GM18519 (cell line): Measurements from ENCODE around the gene SMAD1.
"Not testable (repeated sequence)": the region's sequence is repeated elsewhere in the genome, so short reads cannot be mapped to it uniquely, and the experiment has no call there.

Experiments used
- ATAC-seq: cut with Tn5 transposase; IDR thresholded peaks from one replicate; pipeline ENCODE4 v1.9.1; 2021; ENCODE audit warnings: mild to moderate bottlenecking, moderate library complexity; ENCODE audit not compliant: unreplicated experiment, low FRiP score

The SMAD1 gene

GRCh38 chr4:145523117-145523516, 41.5 kb downstream of the SMAD1 start:
- ATAC-seq = no peak

- no peak for ATAC-seq
Observed at GRCh38 chr4:145524552-145524951, 42.9 kb downstream of the SMAD1 start.

DNA sequence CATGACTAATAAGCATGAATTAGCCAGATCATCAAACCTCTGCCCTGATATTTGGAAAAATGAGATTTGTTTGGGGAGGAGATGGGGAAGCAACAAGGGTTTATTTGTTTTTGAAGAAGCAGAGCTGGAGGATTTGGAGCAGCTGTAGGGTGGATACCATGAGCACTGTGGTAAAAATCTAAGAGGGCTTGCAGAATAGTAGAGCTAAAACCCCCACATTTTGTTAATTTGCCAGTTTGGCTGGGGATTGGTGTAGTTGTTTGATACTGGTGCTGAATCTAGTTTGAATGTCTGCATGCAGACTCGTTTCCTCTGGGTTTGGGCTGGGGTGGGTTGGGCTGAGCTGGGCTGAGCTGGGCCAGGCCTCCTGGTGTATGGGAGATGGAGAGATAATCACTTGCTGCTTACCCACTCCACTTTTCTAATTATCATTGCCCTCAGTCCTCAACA, 43.7 kb downstream of the SMAD1 start:
- ATAC-seq = no peak

DNA sequence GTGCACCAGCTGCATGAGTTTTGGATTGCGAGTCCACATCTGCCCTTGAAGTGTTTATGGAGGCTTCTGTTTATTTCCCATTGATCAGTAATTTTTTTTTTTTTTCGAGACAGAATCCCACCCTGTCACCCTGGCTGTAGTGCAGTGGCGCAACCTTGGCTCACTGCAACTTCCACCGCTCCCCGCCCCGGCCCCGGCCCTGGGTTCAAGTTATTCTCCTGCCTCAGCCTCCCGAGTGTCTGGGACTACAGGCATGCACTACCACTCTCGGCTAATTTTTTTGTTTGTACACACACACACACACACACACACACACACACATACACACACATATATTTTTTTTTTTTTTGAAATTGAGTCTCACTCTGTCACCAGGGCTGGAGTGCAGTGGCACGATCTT, 46.1 kb downstream of the SMAD1 start:
- no peak for ATAC-seq

DNA sequence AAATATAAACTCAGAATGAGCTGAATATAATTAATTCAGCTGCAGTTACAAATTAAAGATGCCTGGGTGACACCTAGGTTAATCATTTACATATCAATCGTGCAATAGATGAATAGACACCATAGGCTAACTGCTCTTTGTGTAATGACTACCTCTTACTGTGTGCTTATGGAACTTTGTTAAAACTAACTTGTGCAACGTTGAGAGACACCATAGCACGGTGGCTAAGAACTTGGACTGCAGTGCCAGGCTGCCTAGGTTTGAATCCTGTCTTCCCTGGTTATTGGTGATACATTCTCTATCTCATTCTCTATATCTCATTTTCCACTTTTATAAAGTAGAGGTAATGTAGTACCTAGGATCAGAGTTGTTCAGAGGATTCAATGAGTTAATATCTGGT, 46.9 kb downstream of the SMAD1 start:
- ATAC-seq = no peak

DNA sequence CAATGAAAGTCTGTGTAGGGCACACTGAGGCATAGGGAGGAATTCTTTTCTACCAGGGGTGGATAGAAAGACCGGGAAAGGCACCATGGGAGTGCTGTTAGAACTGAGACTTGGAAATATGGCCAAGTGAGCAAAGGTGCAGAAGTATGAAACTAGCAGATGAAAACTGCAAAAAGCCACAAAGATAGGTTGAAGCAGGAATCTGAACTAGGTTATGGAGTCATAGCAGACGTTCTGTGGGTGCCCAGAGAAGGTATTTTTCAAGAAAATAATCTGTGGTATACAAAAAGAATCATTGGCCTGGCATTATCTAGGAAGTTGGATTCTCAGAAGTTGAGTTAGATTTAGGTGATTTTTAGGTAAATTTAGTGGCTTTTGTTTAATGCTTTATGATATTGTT, 48.5 kb downstream of the SMAD1 start:
- no peak for ATAC-seq

GRCh38 chr4:145530662-145531061, 49.0 kb downstream of the SMAD1 start:
- no peak for ATAC-seq

DNA sequence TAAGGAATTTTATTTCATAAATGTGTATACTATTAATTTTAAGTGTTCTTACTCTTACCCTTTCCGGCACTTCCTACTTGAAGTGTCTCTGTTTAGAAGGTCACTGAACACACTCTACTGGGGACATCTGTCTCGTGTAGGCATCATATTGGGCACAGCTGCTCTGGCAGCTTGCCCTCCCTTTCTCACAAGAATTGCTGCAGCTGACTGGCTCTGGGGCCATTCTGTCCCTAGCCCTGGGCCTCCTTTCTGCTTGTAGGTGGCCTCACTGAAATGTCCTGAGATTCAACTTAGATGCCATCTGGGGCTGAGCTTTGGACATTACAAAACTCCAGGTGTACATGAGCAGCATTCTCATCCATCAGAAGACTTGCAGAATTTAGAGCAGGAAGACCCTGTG, 49.6 kb downstream of the SMAD1 start:
- ATAC-seq = no peak

- ATAC-seq = no peak
Observed at GRCh38 chr4:145531859-145532258, 50.2 kb downstream of the SMAD1 start.

GRCh38 chr4:145533001-145533400, 51.3 kb downstream of the SMAD1 start:
- ATAC-seq = no peak

DNA sequence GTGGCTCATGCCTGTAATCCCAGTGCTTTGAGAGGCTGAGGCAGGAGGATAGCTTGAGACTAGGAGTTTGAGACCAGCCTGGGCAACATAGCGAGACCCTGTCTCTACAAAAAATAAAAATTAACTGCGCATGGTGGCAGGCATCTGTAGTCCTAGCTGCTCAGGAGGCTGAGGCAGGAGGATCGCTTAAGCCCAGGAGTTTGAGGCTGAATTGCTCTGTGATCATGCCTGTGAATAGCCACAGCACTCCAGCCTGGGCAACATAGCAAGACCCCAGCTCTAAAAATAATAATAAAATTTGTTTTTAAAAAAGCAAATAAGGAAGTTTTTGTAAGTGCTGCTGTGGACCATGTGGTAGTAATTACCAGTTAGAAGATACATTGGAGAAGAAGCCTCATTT, 51.8 kb downstream of the SMAD1 start:
- ATAC-seq = not testable (repeated sequence)

DNA sequence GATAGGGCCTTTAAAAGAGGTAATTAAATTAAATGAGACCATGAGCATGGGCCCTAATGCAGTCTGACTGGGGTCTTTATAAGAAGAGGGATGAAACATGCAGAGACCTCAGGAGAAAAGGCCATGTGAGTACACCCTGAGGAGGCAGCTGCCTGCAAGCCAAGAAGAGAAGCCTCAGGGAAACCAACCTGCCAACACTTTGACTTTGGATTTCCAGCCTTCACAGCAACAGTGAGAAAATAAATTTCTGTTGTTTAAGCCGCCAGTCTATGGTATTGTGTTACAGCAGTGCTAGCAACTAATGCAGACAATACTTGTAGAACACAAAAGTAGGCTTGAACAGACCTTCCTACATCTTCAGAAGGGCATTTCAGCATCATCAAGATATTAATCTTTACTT, 52.3 kb downstream of the SMAD1 start:
- ATAC-seq = no peak

DNA sequence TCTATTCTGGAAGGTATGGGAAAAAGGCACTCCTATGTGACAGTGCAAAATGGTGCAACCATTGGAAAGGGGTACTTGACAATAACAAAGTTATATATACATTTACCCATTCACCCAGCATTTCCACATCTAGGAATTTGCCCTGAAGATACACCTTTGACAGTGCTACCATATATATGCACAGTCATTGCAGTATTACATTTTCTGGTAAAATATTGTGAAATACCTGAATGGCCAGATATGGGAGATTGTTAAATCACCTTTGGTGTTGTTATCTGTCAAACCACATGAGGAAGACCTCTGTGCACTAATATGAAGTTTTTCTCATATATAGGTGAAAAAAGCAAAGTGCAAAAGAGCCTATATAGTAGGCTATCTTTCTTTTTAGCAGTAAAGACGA, 53.5 kb downstream of the SMAD1 start:
- no peak for ATAC-seq

GRCh38 chr4:145536044-145536443, 54.4 kb downstream of the SMAD1 start:
- no peak for ATAC-seq

- no peak for ATAC-seq
Observed at GRCh38 chr4:145538596-145538995, 56.9 kb downstream of the SMAD1 start.

GRCh38 chr4:145539671-145540070, 58.0 kb downstream of the SMAD1 start:
- ATAC-seq = no peak

DNA sequence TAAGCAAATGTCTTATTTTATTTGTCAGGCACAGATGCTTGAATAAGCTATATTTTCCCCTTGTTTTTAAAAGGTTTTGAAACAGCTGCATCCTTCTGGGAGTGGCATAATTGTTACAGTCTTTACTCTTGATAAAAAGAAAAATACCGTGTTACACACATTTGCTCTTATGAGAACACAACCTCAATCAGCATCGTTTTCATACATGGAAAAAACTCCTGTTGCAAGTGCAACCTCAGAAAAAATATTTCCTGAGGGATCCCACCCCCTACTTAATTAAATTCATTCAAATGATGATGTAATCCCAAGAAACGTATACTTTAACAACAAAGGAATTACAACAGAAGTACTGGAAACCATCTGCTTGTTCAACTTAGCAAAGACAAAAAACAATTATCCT, 58.6 kb downstream of the SMAD1 start:
- no peak for ATAC-seq

GRCh38 chr4:145541346-145541745, 59.7 kb downstream of the SMAD1 start:
- ATAC-seq = no peak

DNA sequence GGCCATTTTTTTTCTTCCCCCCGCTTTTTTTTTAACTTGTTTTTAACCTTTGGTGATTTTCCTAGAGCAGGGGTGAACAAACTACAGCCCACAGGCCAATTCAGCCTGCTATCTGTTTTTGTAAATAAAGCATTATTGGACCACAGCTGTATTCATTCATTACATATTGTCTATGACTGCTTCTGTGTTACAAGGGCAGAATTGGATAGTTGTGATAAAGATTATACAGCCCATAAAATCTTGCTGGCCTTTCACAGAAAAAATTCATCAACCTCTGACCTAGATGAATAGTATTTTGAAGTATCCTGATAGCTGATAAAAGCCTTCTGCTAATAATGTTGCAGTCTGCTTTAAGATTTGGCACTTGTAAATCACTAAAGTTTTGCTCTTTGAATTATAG, 63.4 kb downstream of the SMAD1 start:
- no peak for ATAC-seq

- no peak for ATAC-seq
Observed at GRCh38 chr4:145545538-145546174, 64.0 kb downstream of the SMAD1 start.

- ATAC-seq = no peak
Observed at GRCh38 chr4:145546175-145546915, 64.7 kb downstream of the SMAD1 start.

- no peak for ATAC-seq
Observed at GRCh38 chr4:145551660-145552059, 70.0 kb downstream of the SMAD1 start.
